ENCODE data around the gene ELSPBP1.

DNA sequence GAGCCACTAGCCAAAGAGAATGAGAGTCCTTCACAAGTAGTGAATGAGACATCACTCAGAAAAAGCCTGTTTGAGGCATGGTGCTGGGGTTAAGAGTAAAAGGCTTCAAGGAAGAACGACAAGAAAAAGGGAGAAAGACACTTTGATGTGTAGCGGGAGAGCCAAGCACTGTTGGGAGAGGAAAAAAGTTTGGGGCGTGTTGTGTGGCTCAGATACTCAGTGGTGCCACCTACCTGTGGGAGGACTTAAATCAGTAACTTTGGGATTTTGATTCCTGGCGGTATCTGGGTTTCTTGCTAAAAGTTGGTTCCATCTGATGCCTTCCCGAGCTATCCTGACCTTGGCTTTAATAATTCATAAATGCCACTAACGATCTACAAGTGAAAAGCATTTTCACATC, 12.3 kb downstream of the ELSPBP1 start:
- TF ChIP-seq POLR2A (IDR thresholded peaks at IDR 0.05) (no peak), CTCF (IDR thresholded peaks at IDR 0.05) (no peak), EP300 (IDR thresholded peaks at IDR 0.05) (no peak)
